BE2C (cell line): ENCODE results near the gene PMAIP1.

ENCODE experiments used
- DNase-seq: peaks from one replicate; pipeline ENCODE4 v3.0.0-alpha.2; 2020
- H3K27me3 ChIP-seq: fragments of 250-450 bp; sonication (Bioruptor Pico); 2 replicates; pipeline ENCODE4 v1.5.1; 2020; ENCODE audit warnings: mild to moderate bottlenecking
- H3K36me3 ChIP-seq: fragments of 250-450 bp; sonication (Bioruptor Pico); 2 replicates; pipeline ENCODE4 v1.5.1; 2020; ENCODE audit warnings: mild to moderate bottlenecking
- H3K4me1 ChIP-seq: fragments of 250-450 bp; sonication (Bioruptor Pico); 2 replicates; pipeline ENCODE4 v1.5.1; 2020
- H3K4me3 ChIP-seq: 2 replicates; pipeline ENCODE4 v1.5.1; 2011; ENCODE audit warnings: low read depth, low read length
- H3K9me3 ChIP-seq: fragments of 250-450 bp; sonication (Bioruptor Pico); 2 replicates; pipeline ENCODE4 v1.5.1; 2020
- CTCF ChIP-seq: IDR thresholded peaks from 2 replicates; pipeline ENCODE4 v1.5.1; 2012; ENCODE audit warnings: mild to moderate bottlenecking, low read depth, low read length

The PMAIP1 gene

GRCh38 chr18:59939127-59939526 is 39.3 kb downstream of the PMAIP1 start:
- TF ChIP-seq CTCF, result no peak
- no peak overlapping the region for H3K4me3 ChIP-seq
- no peaks in the 10 kb centered on the region for H3K36me3 ChIP-seq
- H3K27me3 ChIP-seq, result no peaks in the 10 kb centered on the region
- H3K9me3 ChIP-seq, result no peaks in the 10 kb centered on the region
- DNase-seq, result no peak
- H3K4me1 ChIP-seq, result no peaks in the 10 kb centered on the region

DNA sequence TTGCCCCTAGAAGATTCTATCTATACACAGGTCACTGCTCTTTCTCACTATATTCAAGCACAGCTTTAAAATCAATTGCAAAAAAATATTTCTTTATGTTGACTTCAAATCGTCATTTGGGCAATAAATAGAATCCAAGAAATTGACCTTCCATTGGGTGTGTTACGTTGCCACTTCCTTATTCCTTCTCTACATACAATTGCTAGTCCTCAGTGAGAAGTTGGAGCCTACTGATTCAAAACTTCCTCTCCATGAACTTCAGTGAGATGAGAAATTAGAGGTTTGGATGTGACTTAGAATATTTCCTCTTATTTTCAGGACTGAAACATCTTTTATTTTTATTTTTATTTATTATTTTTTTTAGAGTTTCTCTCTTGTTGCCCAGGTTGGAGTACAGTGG is 40.3 kb downstream of the PMAIP1 start:
- Histone ChIP-seq H3K27me3 (no peaks in the 10 kb centered on the region), H3K36me3 (no peaks in the 10 kb centered on the region), H3K9me3 (no peaks in the 10 kb centered on the region), H3K4me1 (no peaks in the 10 kb centered on the region), H3K4me3 (no peak overlapping the region)
- DNase-seq, result no peak
- no peak for TF ChIP-seq CTCF

- no peak for TF ChIP-seq CTCF
- Histone ChIP-seq H3K4me1 (no peaks in the 10 kb centered on the region), H3K9me3 (no peaks in the 10 kb centered on the region), H3K36me3 (no peaks in the 10 kb centered on the region), H3K4me3 (no peak overlapping the region), H3K27me3 (no peaks in the 10 kb centered on the region)
- DNase-seq, result no peak
These were observed 41.5 kb downstream of the PMAIP1 start for GRCh38 chr18:59941331-59941730.

DNA sequence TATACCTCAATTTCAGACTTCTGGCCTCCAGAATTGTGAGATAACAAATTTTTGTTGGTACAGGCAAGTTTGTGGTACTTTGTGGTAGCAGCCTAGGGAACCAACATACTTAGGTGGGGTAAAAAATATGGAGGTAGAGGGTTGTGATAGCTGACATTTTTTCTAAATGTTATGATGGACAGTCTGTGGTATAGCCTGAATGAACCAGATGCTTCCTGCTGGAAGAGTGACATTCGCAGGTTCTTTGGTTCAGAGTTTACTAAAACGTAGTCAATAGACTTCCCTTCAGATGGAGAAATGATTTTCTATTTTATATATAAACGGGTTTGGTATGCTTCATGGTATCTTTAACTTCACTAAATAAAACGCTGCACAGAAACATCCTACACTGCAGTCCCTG is 42.8 kb downstream of the PMAIP1 start:
- no peaks in the 10 kb centered on the region for H3K27me3 ChIP-seq
- no peak for DNase-seq
- no peak overlapping the region for H3K4me3 ChIP-seq
- no peaks in the 10 kb centered on the region for H3K36me3 ChIP-seq
- H3K4me1 ChIP-seq, result no peaks in the 10 kb centered on the region
- TF ChIP-seq CTCF, result no peak
- H3K9me3 ChIP-seq, result no peaks in the 10 kb centered on the region

GRCh38 chr18:59945544-59945943 is 45.7 kb downstream of the PMAIP1 start:
- no peak for DNase-seq
- Histone ChIP-seq H3K27me3 (no peaks in the 10 kb centered on the region), H3K36me3 (no peaks in the 10 kb centered on the region), H3K4me1 (no peaks in the 10 kb centered on the region), H3K9me3 (no peaks in the 10 kb centered on the region), H3K4me3 (no peak overlapping the region)
- no peak for TF ChIP-seq CTCF

GRCh38 chr18:59950215-59950944 is 50.6 kb downstream of the PMAIP1 start:
- H3K36me3 ChIP-seq, result no peaks in the 10 kb centered on the region
- H3K9me3 ChIP-seq, result no peaks in the 10 kb centered on the region
- no peak for DNase-seq
- TF ChIP-seq CTCF, result no peak
- H3K4me1 ChIP-seq, result no peaks in the 10 kb centered on the region
- no peaks in the 10 kb centered on the region for H3K27me3 ChIP-seq
- no peak overlapping the region for H3K4me3 ChIP-seq
